ENCODE measurements around the gene ADCYAP1R1.

ADCYAP1R1 gene

DNA sequence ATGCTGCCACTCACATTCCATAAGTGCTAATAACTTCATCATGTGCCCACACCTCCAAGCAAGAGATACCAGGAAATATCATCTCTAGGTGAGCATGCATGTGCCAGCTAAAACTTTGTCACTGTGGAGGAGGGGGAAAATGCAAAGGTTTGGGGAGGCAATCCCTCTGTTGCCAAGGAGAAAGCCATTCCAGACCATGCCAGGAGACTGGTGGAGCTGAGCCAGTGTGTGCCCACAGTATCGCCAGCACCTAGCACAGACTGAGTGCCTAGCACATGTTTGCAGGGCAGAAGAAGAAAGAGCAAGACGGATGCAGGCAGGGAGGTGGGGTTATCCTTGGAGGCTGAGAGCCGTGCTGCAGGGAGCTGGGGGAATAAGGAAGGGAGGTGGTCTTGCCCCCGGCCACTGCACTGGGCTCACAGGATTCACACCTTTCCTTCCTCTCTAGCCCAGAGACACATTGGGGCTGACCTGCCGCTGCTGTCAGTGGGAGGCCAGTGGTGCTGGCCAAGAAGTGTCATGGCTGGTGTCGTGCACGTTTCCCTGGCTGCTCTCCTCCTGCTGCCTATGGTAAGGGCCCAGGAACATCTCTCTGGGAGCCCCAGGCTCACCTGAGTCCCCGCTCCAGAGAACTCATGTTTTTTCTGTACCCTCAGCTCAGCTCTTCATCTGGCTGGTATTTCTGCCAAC lies 10.8 kb downstream of the ADCYAP1R1 start:
- TF ChIP-seq, protein P1, sequence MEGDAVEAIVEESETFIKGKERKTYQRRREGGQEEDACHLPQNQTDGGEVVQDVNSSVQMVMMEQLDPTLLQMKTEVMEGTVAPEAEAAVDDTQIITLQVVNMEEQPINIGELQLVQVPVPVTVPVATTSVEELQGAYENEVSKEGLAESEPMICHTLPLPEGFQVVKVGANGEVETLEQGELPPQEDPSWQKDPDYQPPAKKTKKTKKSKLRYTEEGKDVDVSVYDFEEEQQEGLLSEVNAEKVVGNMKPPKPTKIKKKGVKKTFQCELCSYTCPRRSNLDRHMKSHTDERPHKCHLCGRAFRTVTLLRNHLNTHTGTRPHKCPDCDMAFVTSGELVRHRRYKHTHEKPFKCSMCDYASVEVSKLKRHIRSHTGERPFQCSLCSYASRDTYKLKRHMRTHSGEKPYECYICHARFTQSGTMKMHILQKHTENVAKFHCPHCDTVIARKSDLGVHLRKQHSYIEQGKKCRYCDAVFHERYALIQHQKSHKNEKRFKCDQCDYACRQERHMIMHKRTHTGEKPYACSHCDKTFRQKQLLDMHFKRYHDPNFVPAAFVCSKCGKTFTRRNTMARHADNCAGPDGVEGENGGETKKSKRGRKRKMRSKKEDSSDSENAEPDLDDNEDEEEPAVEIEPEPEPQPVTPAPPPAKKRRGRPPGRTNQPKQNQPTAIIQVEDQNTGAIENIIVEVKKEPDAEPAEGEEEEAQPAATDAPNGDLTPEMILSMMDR (IDR thresholded peaks at IDR 0.05), result no peak

DNA sequence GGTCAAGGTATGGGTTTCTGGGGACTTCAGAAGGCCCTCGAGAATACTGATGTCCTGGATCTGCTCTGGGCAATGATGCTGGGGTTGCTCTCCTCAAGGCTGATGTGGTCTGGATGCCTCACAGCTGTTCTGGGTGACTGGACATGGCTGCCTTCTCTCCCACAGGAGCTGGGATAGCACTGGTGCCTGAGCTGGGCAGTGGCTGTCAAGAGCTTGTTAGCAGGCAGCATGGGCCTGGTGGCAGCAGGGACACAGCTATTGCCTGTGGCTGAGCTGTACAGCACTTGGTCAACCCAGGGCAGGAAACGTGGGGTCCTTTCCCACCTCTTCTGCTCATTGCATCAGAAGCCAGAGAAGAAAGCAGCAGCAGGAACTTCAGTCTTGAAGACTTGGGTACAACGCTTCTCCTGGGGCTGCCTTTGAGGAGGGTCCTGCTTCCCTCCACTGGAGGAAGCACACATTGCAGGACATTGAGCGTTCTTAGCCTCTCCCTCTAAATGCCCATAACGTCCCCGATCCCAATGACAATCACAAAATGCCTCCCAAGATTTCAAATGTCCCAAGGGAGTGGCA lies 13.0 kb downstream of the ADCYAP1R1 start:
- TF ChIP-seq, protein P1 (IDR thresholded peaks at IDR 0.05), result no peak
- H3K4me3 ChIP-seq (ENCODE audit: low read depth in 1 of 2, low read length in 1 of 2), result no peak overlapping the region
- no peaks in the 10 kb centered on the region for H3K9me3 ChIP-seq
- H3K4me1 ChIP-seq (ENCODE audit: control insufficient read depth in 1 of 2, insufficient read depth in 1 of 2, low read depth in 1 of 2, low read length in 1 of 2), result no peaks in the 10 kb centered on the region
- H3K27ac ChIP-seq, result no peak overlapping the region
- H3K27me3 ChIP-seq, result no peaks in the 10 kb centered on the region
- H3K36me3 ChIP-seq, result no peaks in the 10 kb centered on the region

More for the DNA sequence above, 10.8 kb downstream of the ADCYAP1R1 start:
- Histone ChIP-seq H3K36me3 (no peaks in the 10 kb centered on the region), H3K4me3 (ENCODE audit: low read depth in 1 of 2, low read length in 1 of 2) (no peak overlapping the region), H3K9me3 (no peaks in the 10 kb centered on the region), H3K27ac (no peak overlapping the region), H3K4me1 (ENCODE audit: control insufficient read depth in 1 of 2, insufficient read depth in 1 of 2, low read depth in 1 of 2, low read length in 1 of 2) (no peaks in the 10 kb centered on the region), H3K27me3 (peaks cover 5% of the 10 kb centered on the region)

DNA sequence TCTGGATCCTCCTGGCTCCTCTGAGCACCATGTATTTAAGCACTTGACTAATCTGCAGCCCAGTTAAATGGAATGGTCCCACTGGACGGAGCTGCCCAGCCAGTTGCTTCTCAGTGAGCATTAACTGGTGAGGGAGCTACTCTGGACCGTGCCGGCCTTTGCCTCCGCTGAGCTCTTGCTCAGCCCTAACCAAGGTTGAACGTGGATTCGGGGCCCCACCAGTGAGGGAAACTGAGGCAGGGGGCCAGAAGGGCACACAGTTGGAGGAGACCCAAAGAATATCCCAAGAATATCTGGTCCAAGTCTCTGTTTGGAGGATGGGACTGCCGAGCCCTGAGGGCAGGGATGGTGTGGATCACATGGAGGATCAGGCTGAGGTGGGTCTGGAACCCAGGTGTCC lies 13.7 kb downstream of the ADCYAP1R1 start:
- no peaks in the 10 kb centered on the region for H3K27me3 ChIP-seq
- no peaks in the 10 kb centered on the region for H3K36me3 ChIP-seq
- no peak overlapping the region for H3K27ac ChIP-seq
- no peaks in the 10 kb centered on the region for H3K9me3 ChIP-seq
- TF ChIP-seq, protein P1 (IDR thresholded peaks at IDR 0.05), result no peak
- no peak overlapping the region for H3K4me3 ChIP-seq (ENCODE audit: low read depth in 1 of 2, low read length in 1 of 2)
- H3K4me1 ChIP-seq (ENCODE audit: control insufficient read depth in 1 of 2, insufficient read depth in 1 of 2, low read depth in 1 of 2, low read length in 1 of 2), result no peaks in the 10 kb centered on the region

DNA sequence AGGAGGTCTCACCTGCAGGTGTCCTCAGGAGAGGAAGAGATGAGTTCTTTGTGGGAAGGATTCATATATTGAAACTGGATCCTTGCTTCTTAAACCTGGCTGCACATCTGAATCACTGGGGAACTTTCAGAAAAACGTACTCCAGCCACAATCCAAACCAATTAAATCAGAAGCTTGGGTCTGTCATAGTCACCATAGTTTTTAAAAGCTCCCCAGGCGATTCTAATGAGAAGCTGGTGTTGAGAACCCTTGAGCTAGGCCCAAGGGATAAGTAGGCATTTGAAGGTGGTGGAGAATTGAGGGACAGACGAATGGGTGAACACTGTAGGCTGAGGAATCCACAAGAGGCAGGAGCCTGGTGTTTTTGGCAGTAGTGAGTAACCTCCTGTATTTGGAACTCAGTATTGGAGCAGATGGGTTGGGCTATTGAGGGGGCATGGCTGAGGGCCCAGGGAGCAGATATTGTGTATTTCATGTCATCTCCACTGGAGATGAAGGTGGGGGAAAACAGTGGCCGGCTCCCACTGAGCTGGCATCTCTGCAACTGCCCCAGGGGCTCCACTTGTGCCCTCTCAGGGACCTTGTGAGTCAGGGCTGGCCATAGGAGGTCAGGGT lies 14.5 kb downstream of the ADCYAP1R1 start:
- Histone ChIP-seq H3K27ac (no peak overlapping the region), H3K4me1 (ENCODE audit: control insufficient read depth in 1 of 2, insufficient read depth in 1 of 2, low read depth in 1 of 2, low read length in 1 of 2) (no peaks in the 10 kb centered on the region), H3K27me3 (no peaks in the 10 kb centered on the region), H3K9me3 (no peaks in the 10 kb centered on the region), H3K4me3 (ENCODE audit: low read depth in 1 of 2, low read length in 1 of 2) (no peak overlapping the region), H3K36me3 (no peaks in the 10 kb centered on the region)
- TF ChIP-seq, protein P1 (IDR thresholded peaks at IDR 0.05), result no peak

DNA sequence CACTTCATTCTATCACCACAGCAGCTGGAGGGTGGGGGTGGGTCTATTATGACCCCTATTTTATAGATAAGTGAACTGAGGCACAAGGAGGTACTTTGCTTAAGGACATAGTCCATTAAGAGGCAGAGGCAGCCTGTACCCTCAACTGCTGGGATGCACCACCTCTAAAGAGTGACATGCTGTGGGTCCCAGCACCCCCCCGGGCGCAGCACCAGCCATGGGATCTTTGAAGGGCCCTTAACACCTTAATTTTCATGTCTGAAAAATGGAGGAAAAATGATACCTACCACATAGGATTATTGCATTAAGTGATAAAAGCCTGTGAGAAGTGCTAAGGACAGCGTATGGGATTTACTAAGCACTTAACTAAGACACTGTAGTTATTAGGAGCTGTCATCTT lies 15.4 kb downstream of the ADCYAP1R1 start:
- Histone ChIP-seq H3K27ac (no peak overlapping the region), H3K9me3 (no peaks in the 10 kb centered on the region), H3K4me1 (ENCODE audit: control insufficient read depth in 1 of 2, insufficient read depth in 1 of 2, low read depth in 1 of 2, low read length in 1 of 2) (no peaks in the 10 kb centered on the region), H3K27me3 (no peaks in the 10 kb centered on the region), H3K4me3 (ENCODE audit: low read depth in 1 of 2, low read length in 1 of 2) (no peak overlapping the region), H3K36me3 (no peaks in the 10 kb centered on the region)
- TF ChIP-seq, protein P1 (IDR thresholded peaks at IDR 0.05), result no peak

Measured in neutrophil (primary cell).